ENCODE data around the gene ZNF528. TPM values are rescaled to one million over a fixed set of nuclear protein-coding genes. Genes with fewer than 3 reads are reported as not detected.

ZNF528 gene
- total RNA-seq, 2 experiments from 2014 or later, result 31.7 to 33.0 TPM

GRCh38 chr19:52453324-52454094 lies 55.9 kb downstream of the ZNF528 start, which contains the start of gene ZNF578:
Gene ZNF578 (plus strand): TSS chr19:52453553. CDS start chr19:52501846, 48,293 bp downstream.
- ATAC-seq (ENCODE audit: low read depth) (peak; percentile 84), DNase-seq (peak; percentile 80)
- Mint-ChIP-seq H3K9me3 (peaks cover 43% of the 10 kb centered on the region), H3K36me3 (peaks cover 42% of the 10 kb centered on the region), H3K27ac (peak within 1 kb of the TSS; percentile 82), H3K4me3 (peak within 1 kb of the TSS; percentile 86), H3K27me3 (no peaks in the 10 kb centered on the region), H3K4me1 (peaks cover 5% of the 10 kb centered on the region)
- POLR2A ChIA-PET, result interaction anchor here (1.2 kb wide), 1 partner anchor 73 kb away, joined by 3 read pairs; the partner anchor contains the start of gene ZNF808

DNA sequence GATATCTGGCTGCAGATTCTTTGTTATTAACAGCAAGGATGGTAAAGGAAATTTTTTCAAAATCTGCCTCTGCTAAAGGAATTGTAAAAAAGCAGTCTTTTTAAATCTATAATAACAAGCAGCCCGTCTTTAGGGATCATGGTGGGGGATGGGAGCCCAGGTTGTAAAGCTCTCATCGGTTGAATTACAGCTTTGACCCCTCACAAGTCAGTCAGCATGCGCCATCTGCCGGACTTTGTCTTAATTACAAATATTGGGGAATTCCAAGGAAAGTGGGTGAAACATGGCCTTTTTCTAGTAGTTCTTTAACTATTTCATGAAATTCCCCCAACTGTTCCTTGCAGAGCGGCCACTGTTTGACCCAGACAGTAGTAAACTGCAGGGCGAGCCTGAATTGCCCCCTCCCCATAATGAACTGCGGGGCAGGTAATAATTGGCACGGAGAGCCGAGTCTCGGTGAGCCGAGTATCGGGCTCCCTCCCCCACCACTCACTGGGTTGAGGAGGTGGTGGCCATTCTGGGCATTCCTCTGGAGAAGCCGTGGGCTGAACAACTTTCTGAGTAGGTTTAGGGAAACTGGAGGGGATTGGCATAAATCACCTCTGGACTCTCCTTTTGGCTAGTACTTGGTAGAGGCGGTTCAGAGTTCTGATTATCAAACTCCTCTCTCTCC lies 67.3 kb downstream of the ZNF528 start:
- Mint-ChIP-seq H3K4me1 (no peaks in the 10 kb centered on the region), H3K9me3 (peaks cover 39% of the 10 kb centered on the region), H3K4me3 (no peak overlapping the region), H3K27ac (no peak overlapping the region), H3K36me3 (peaks cover 15% of the 10 kb centered on the region), H3K27me3 (no peaks in the 10 kb centered on the region)
- DNase-seq, result no peak
- POLR2A ChIA-PET, result no interaction called here
- ATAC-seq (ENCODE audit: low read depth), result no peak

Other genes with a start within 250 kb of the ZNF528 start
- 10 to 100 TPM; 25.8 to 29.2 TPM for gene ZNF836, start 226.2 kb upstream of the ZNF528 start, total RNA-seq
- gene PPP2R1A, start 207.8 kb upstream of the ZNF528 start, total RNA-seq, result 100 to 1,000 TPM; 184 to 187 TPM
- 10 to 100 TPM; 37.1 to 38.7 TPM for gene ZNF766, start 128.3 kb upstream of the ZNF528 start, total RNA-seq
- 10 to 100 TPM; 19.5 to 21.5 TPM for gene ZNF480, start 100.7 kb upstream of the ZNF528 start, total RNA-seq
- gene ZNF610, start 61.6 kb upstream of the ZNF528 start, total RNA-seq, result 1 to 10 TPM; 3.3 to 3.9 TPM
- 10 to 100 TPM; 30.1 to 31.1 TPM for gene ZNF880, start 27.9 kb upstream of the ZNF528 start, total RNA-seq
- not detected for gene ZNF534, start 31.3 kb downstream of the ZNF528 start, total RNA-seq
- 1 to 10 TPM; 3.4 to 4.7 TPM for gene ZNF578, start 55.7 kb downstream of the ZNF528 start, total RNA-seq
- 10 to 100 TPM; 53.5 to 59.8 TPM for gene ZNF808, start 129.8 kb downstream of the ZNF528 start, total RNA-seq
- 10 to 100 TPM; 40.2 to 40.5 TPM for gene ZNF701, start 172.4 kb downstream of the ZNF528 start, total RNA-seq
- gene ZNF83, start 240.5 kb downstream of the ZNF528 start, total RNA-seq, result 10 to 100 TPM; 81.0 to 92.4 TPM